AG09309 (cell line): ENCODE measurements around the gene PFN1.
A peak's percentile ranks its signal among the peaks of the same experiment; 100 is the strongest.

Experiments
- DNase-seq: peaks from one replicate; pipeline ENCODE4 v3.0.0-alpha.2; 2010; ENCODE audit warnings: low read depth
- H3K4me3 ChIP-seq: 2 replicates; pipeline ENCODE4 v1.5.1; 2011; ENCODE audit warnings: mild to moderate bottlenecking, low read depth, low read length, moderate library complexity; ENCODE audit not compliant: control insufficient read depth
- TF ChIP-seq, protein P1 (sequence below): IDR thresholded peaks from 2 replicates; pipeline ENCODE4 v1.5.1; 2011; ENCODE audit warnings: mild to moderate bottlenecking, low read depth, low read length, inconsistent platforms; ENCODE audit not compliant: insufficient read depth, control insufficient read depth; ENCODE audit errors: missing control alignments

PFN1 gene

DNA sequence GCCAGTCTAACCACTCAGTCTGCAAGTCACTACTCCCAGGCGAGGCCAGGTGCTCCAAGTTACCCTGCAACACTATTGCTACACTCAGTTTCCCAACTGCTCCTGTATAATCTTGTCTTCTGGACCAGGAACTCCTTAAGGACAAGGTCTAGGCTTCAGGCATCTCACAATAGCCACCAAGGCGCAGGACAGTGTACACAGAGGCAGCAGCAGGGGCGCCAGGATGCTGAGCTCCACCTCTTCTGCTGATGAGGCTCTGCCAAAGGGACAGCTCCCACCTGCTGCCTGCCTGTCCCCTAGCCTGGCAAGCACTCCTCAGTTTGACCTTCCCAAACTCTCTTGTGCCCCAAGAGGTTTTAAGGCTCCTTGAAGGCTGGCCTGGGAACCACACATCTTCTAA, 11.9 kb downstream of the PFN1 start:
- DNase-seq: no peak
- TF ChIP-seq, protein P1, sequence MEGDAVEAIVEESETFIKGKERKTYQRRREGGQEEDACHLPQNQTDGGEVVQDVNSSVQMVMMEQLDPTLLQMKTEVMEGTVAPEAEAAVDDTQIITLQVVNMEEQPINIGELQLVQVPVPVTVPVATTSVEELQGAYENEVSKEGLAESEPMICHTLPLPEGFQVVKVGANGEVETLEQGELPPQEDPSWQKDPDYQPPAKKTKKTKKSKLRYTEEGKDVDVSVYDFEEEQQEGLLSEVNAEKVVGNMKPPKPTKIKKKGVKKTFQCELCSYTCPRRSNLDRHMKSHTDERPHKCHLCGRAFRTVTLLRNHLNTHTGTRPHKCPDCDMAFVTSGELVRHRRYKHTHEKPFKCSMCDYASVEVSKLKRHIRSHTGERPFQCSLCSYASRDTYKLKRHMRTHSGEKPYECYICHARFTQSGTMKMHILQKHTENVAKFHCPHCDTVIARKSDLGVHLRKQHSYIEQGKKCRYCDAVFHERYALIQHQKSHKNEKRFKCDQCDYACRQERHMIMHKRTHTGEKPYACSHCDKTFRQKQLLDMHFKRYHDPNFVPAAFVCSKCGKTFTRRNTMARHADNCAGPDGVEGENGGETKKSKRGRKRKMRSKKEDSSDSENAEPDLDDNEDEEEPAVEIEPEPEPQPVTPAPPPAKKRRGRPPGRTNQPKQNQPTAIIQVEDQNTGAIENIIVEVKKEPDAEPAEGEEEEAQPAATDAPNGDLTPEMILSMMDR: no peak

DNA sequence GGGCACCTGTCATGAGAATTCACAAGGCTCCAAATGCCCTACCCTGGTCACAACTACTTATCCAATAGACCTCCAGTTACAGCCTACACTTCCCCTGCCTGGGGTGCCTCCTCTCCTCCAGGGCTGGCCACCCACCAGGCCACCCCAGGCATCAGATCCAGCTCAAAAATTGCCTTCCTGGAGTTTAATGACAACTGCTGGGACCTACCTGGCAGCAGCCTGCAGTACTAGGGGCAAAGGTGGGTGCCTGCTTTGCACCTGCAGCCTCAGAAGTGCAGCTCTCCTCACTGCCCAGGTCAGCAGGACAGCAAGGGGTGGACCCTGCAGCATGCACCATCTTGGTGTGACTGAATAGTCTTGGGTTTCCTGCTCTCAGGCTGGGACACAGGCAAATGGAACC, 12.7 kb downstream of the PFN1 start:
- DNase-seq: no peak
- H3K4me3 ChIP-seq: no peak overlapping the region
- TF ChIP-seq, protein P1: no peak

More for the DNA sequence above, 11.9 kb downstream of the PFN1 start:
- H3K4me3 ChIP-seq: no peak overlapping the region

DNA sequence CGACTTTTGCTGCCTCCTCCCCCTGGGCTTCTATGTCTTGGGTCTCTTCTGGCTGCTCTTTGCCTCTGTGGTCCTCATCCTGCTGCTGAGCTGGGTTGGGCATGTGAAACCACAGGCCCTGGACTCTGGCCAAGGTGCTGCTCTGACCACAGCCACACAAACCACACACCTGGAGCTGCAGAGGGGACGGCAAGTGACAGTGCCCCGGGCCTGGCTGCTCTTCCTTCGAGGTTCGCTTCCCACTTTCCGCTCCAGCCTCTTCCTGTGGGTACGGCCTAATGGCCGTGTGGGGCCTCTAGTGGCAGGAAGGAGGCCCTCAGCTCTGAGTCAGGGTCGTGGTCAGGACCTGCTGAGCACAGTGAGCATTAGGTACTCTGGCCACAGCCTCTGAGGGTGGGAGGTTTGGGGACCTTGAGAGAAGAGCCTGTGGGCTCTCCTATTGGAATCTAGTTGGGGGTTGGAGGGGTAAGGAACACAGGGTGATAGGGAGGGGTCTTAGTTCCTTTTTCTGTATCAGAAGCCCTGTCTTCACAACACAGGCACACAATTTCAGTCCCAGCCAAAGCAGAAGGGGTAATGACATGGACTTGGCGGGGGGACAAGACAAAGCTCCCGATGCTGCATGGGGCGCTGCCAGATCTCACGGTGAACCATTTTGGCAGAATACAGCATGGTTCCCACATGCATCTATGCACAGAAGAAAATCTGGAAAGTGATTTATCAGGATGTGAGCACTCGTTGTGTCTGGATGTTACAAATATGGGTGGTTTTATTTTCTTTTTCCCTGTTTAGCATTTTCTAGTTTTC, 14.0 kb downstream of the PFN1 start:
- TF ChIP-seq, protein P1: peak; percentile 53

DNA sequence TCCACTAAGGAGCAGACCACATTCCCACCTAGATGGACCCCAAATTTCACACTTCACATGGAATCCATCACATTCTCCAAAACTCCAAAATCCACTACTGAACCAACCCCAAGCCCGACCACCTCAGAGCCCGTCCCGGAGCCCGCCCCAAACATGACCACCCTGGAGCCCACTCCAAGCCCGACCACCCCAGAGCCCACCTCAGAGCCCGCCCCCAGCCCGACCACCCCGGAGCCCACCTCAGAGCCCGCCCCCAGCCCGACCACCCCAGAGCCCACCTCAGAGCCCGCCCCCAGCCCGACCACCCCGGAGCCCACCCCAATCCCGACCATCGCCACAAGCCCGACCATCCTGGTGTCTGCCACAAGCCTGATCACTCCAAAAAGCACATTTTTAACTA, 14.7 kb downstream of the PFN1 start:
- H3K4me3 ChIP-seq: no peak overlapping the region
- no peak for DNase-seq
- TF ChIP-seq, protein P1: no peak

More for the DNA sequence above, 14.0 kb downstream of the PFN1 start:
- DNase-seq: no peak
- H3K4me3 ChIP-seq: peak overlapping the region; percentile 13; the same call in 1 of the 2 replicates

DNA sequence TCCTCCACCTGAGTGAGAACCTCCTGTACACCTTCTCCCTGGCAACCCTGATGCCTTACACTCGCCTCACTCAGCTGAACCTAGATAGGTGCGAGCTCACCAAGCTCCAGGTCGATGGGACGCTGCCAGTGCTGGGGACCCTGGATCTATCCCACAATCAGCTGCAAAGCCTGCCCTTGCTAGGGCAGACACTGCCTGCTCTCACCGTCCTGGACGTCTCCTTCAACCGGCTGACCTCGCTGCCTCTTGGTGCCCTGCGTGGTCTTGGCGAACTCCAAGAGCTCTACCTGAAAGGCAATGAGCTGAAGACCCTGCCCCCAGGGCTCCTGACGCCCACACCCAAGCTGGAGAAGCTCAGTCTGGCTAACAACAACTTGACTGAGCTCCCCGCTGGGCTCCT, 15.6 kb downstream of the PFN1 start:
- no peak for DNase-seq
- TF ChIP-seq, protein P1: no peak
- H3K4me3 ChIP-seq: no peak overlapping the region

DNA sequence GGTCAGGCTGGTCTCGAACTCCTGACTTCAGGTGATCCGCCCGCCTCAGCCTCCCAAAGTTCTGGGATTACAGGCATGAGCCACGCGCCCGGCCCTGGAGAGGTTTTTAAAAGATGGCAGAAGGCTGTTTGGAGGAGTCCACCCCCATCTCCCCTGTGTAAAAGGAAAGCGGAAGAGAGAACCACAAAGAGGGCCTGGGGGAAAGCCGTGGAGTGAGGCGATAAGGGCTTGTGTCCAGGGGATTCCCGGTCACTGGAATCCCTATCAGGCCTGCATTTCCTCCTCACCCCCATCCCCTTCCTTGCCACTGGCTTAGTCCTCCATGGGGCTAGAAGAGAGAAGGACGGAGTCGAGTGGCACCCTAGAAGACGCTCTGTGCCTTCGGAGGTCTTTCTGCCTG, 16.4 kb downstream of the PFN1 start, which contains the start of gene GP1BA:
GP1BA (plus strand) TSS at position 315 of the 400 bp plus-strand sequence. CDS start 328 bp downstream, outside the sequence.
- TF ChIP-seq, protein P1: no peak
- no peak within 1 kb of the TSS for H3K4me3 ChIP-seq
- DNase-seq: no peak
